ENCODE measurements around the gene MARCHF2.

The MARCHF2 gene

DNA sequence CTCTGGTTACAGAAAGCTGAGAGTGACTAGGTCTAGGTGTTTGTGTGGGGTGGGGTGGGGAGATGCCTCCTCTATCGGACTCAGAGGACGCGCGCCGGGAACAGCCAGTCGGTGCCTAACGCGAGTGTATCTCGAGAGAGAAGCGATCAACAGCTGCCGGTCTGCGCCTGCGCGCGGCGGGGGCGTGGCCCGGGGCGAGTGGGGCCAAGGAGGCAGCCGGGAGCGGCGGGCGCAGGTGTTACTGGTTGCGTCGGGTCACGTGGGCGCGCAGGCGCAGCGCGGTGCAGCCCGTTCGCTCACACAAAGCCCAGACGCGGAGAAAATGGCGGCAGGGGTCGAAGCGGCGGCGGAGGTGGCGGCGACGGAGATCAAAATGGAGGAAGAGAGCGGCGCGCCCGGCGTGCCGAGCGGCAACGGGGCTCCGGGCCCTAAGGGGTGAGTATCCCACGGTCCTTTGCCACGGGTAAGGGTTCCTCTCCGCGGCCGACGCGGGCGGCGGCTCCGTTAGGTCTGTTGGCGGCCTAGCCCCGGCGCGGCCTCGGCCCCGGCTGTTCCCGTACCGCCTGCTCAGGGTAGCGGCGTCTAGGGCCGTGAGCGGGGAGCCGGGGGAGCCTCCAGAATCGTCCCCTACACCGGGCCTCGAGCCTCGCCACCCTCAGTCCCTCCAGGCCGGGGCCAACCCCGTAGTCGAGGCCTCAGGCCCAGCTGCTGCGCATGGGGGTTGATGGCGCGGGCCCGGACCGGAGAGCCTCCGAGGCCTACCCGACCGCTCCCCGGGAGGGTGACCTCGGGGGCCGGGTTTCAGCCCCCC, 31.8 kb downstream of the MARCHF2 start, which contains the start of gene HNRNPM:
Gene HNRNPM (plus strand): TSS at position 299 of the 811 bp plus-strand sequence. CDS start 24 bp downstream, at position 323.
- TF ChIP-seq, protein P1, sequence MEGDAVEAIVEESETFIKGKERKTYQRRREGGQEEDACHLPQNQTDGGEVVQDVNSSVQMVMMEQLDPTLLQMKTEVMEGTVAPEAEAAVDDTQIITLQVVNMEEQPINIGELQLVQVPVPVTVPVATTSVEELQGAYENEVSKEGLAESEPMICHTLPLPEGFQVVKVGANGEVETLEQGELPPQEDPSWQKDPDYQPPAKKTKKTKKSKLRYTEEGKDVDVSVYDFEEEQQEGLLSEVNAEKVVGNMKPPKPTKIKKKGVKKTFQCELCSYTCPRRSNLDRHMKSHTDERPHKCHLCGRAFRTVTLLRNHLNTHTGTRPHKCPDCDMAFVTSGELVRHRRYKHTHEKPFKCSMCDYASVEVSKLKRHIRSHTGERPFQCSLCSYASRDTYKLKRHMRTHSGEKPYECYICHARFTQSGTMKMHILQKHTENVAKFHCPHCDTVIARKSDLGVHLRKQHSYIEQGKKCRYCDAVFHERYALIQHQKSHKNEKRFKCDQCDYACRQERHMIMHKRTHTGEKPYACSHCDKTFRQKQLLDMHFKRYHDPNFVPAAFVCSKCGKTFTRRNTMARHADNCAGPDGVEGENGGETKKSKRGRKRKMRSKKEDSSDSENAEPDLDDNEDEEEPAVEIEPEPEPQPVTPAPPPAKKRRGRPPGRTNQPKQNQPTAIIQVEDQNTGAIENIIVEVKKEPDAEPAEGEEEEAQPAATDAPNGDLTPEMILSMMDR (IDR thresholded peaks at IDR 0.05; ENCODE audit: control insufficient read depth, insufficient read depth, low read depth, low read length, missing control alignments) = no peak

DNA sequence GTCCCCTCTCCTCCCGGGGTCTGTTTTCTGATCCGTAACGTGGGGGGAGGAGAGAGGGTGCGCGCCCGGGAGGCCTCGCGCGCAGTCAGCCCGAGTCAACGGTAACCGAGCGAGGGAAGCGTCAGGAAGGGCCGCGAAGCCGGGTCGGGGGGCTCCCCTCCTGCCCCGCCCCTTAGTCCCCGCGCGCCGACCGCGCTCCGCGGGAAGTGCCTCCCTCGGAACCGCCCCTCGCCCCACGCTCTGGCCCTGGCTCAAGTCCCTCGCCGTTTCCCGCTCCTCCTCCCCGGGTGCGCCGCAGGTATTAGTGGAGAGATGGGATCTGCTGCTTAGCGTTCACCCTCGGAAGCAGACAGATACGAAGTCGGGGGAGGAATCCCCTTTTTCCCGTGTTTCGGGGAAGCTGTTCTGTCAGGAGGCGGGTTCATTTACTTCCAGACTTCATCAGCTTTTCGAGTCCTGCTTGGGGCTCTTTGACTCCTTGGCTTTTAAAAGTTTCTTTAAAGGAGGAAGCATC, 32.4 kb downstream of the MARCHF2 start:
- peak overlapping the region; percentile 93 for H3K4me3 ChIP-seq (ENCODE audit: control insufficient read depth, low read depth, low read length)
- TF ChIP-seq, protein P1 (IDR thresholded peaks at IDR 0.05; ENCODE audit: control insufficient read depth, insufficient read depth, low read depth, low read length, missing control alignments) = no peak
- no peak for DNase-seq (ENCODE audit: low read depth)

More for the DNA sequence above, 31.8 kb downstream of the MARCHF2 start, which contains the start of gene HNRNPM:
- DNase-seq (ENCODE audit: low read depth) = peak; percentile 81
- peak within 1 kb of the TSS; percentile 93 for H3K4me3 ChIP-seq (ENCODE audit: control insufficient read depth, low read depth, low read length)

DNA sequence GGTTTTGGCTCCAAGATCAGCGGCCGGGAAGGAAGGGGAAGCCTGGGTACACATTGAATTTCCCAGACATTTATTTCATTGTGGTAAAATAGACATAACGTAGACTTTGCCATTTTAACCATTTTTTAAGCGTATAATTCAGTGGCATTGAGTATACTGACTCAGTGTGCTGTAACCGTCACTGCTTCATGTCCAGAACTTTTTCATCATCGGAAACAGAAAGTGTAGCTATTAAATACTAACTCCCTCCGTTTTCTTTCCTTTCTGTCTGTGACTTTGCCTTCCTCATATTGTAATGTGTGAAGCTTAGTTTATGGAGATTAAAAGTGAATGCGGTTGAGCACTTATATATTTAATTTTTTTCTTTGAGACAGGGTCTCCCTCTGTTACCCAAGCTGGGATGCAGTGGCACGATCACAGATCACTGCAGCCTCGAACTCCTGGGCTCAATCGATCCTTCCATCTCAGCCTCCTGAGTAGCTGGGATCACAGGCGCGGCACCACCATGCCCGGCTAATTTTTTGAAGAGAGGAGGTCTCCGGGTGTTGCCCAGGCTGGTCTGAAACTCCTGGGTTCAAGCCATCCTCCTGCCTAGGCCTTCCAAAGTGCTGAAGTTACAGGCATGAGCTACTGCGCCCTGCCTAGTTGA, 33.1 kb downstream of the MARCHF2 start:
- no peak for DNase-seq (ENCODE audit: low read depth)
- TF ChIP-seq, protein P1 (IDR thresholded peaks at IDR 0.05; ENCODE audit: control insufficient read depth, insufficient read depth, low read depth, low read length, missing control alignments) = no peak

GRCh38 chr19:8449830-8450229, 36.7 kb downstream of the MARCHF2 start:
- H3K4me3 ChIP-seq (ENCODE audit: control insufficient read depth, low read depth, low read length) = no peak overlapping the region
- DNase-seq (ENCODE audit: low read depth) = no peak
- TF ChIP-seq, protein P1 (IDR thresholded peaks at IDR 0.05; ENCODE audit: control insufficient read depth, insufficient read depth, low read depth, low read length, missing control alignments) = no peak

More for the DNA sequence above, 33.1 kb downstream of the MARCHF2 start:
- H3K4me3 ChIP-seq (ENCODE audit: control insufficient read depth, low read depth, low read length) = peak overlapping the region; percentile 93

- no peak overlapping the region for H3K4me3 ChIP-seq (ENCODE audit: control insufficient read depth, low read depth, low read length)
- TF ChIP-seq, protein P1 (IDR thresholded peaks at IDR 0.05; ENCODE audit: control insufficient read depth, insufficient read depth, low read depth, low read length, missing control alignments) = no peak
- no peak for DNase-seq (ENCODE audit: low read depth)
Observed at GRCh38 chr19:8451377-8451776, 38.3 kb downstream of the MARCHF2 start.

GRCh38 chr19:8451885-8452284, 38.8 kb downstream of the MARCHF2 start:
- TF ChIP-seq, protein P1 (IDR thresholded peaks at IDR 0.05; ENCODE audit: control insufficient read depth, insufficient read depth, low read depth, low read length, missing control alignments) = no peak
- no peak overlapping the region for H3K4me3 ChIP-seq (ENCODE audit: control insufficient read depth, low read depth, low read length)

More at GRCh38 chr19:8451885-8452284, 38.8 kb downstream of the MARCHF2 start:
- no peak for DNase-seq (ENCODE audit: low read depth)

Measured in AG09309 (cell line).